ENCODE results near the gene FGD1. TPM values are rescaled to one million over a fixed set of nuclear protein-coding genes. Genes with fewer than 3 reads are reported as not detected.
"Not testable (repeated sequence)": the region's sequence is repeated elsewhere in the genome, so short reads cannot be mapped to it uniquely, and the experiment has no call there.

FGD1 gene
- polyA plus RNA-seq (2012; ENCODE audit: low read depth, missing spikeins): 0.44 TPM

GRCh38 chrX:54495814-54496516 is at the start of gene FGD1:
Gene FGD1, minus strand, starts transcription at chrX:54496234. Its CDS starts 802 bp downstream, at chrX:54495432.
- FAIRE-seq: no peak
- TF ChIP-seq POU2F2 (IDR thresholded peaks at IDR 0.05; ENCODE audit: low read depth, low read length) (no peak), TAF1 (IDR thresholded peaks at IDR 0.05; ENCODE audit: low read depth, low read length) (no peak), SPI1 (IDR thresholded peaks at IDR 0.05; ENCODE audit: low read depth, low read length) (no peak), POLR2A (IDR thresholded peaks at IDR 0.05; ENCODE audit: low read depth, low read length) (no peak), PAX5 (IDR thresholded peaks at IDR 0.05; ENCODE audit: insufficient read depth, low read length, severe bottlenecking) (no peak), POLR2AphosphoS5 (IDR thresholded peaks at IDR 0.05; ENCODE audit: low read depth, low read length) (no peak)
- peak; percentile 27 for DNase-seq (ENCODE audit: insufficient read length, low spot score)

GRCh38 chrX:54542239-54542638 is 46.2 kb upstream of the FGD1 start:
- FAIRE-seq: not testable (repeated sequence)

GRCh38 chrX:54540289-54540688 is 44.3 kb upstream of the FGD1 start:
- FAIRE-seq: no peak
- DNase-seq (ENCODE audit: insufficient read length, low spot score): no peak
- TF ChIP-seq PAX5 (IDR thresholded peaks at IDR 0.05; ENCODE audit: insufficient read depth, low read length, severe bottlenecking): no peak
- no peak for TF ChIP-seq TAF1 (IDR thresholded peaks at IDR 0.05; ENCODE audit: low read depth, low read length)
- TF ChIP-seq POU2F2 (IDR thresholded peaks at IDR 0.05; ENCODE audit: low read depth, low read length): no peak
- no peak for TF ChIP-seq POLR2A (IDR thresholded peaks at IDR 0.05; ENCODE audit: low read depth, low read length)
- TF ChIP-seq POLR2AphosphoS5 (IDR thresholded peaks at IDR 0.05; ENCODE audit: low read depth, low read length): no peak
- no peak for TF ChIP-seq SPI1 (IDR thresholded peaks at IDR 0.05; ENCODE audit: low read depth, low read length)

More at GRCh38 chrX:54542239-54542638, 46.2 kb upstream of the FGD1 start:
- DNase-seq (ENCODE audit: insufficient read length, low spot score): not testable (repeated sequence)

GRCh38 chrX:54534271-54534670 is 38.2 kb upstream of the FGD1 start:
- TF ChIP-seq POU2F2 (IDR thresholded peaks at IDR 0.05; ENCODE audit: low read depth, low read length): no peak
- no peak for TF ChIP-seq POLR2AphosphoS5 (IDR thresholded peaks at IDR 0.05; ENCODE audit: low read depth, low read length)
- TF ChIP-seq POLR2A (IDR thresholded peaks at IDR 0.05; ENCODE audit: low read depth, low read length): no peak
- no peak for TF ChIP-seq TAF1 (IDR thresholded peaks at IDR 0.05; ENCODE audit: low read depth, low read length)
- no peak for TF ChIP-seq PAX5 (IDR thresholded peaks at IDR 0.05; ENCODE audit: insufficient read depth, low read length, severe bottlenecking)
- TF ChIP-seq SPI1 (IDR thresholded peaks at IDR 0.05; ENCODE audit: low read depth, low read length): no peak
- peak; percentile 50 for FAIRE-seq
- no peak for DNase-seq (ENCODE audit: insufficient read length, low spot score)

GRCh38 chrX:54530357-54530900 is 34.4 kb upstream of the FGD1 start:
- DNase-seq (ENCODE audit: insufficient read length, low spot score) (no peak), FAIRE-seq (no peak)
- peak; percentile 61; the same call in 1 of the 2 replicates for TF ChIP-seq POLR2A (IDR thresholded peaks at IDR 0.05; ENCODE audit: low read depth, low read length)
- no peak for TF ChIP-seq POLR2AphosphoS5 (IDR thresholded peaks at IDR 0.05; ENCODE audit: low read depth, low read length)
- no peak for TF ChIP-seq POU2F2 (IDR thresholded peaks at IDR 0.05; ENCODE audit: low read depth, low read length)

- DNase-seq (ENCODE audit: insufficient read length, low spot score) (peak; percentile 52), FAIRE-seq (peak; percentile 96)
- no peak; the same call in none of the 2 replicates for TF ChIP-seq POLR2A (IDR thresholded peaks at IDR 0.05; ENCODE audit: low read depth, low read length)
- TF ChIP-seq TAF1 (IDR thresholded peaks at IDR 0.05; ENCODE audit: low read depth, low read length): peak; percentile 83; the same call in 1 of the 2 replicates
- peak; percentile 79; the same call in 1 of the 2 replicates for TF ChIP-seq POLR2AphosphoS5 (IDR thresholded peaks at IDR 0.05; ENCODE audit: low read depth, low read length)
- TF ChIP-seq POU2F2 (IDR thresholded peaks at IDR 0.05; ENCODE audit: low read depth, low read length): no peak
- TF ChIP-seq SPI1 (IDR thresholded peaks at IDR 0.05; ENCODE audit: low read depth, low read length): no peak
- no peak for TF ChIP-seq PAX5 (IDR thresholded peaks at IDR 0.05; ENCODE audit: insufficient read depth, low read length, severe bottlenecking)
Measured at GRCh38 chrX:54529552-54530356, 33.7 kb upstream of the FGD1 start, which contains the start of gene GNL3L. Gene GNL3L, plus strand, starts transcription at chrX:54530219. Its CDS starts 2,348 bp downstream, at chrX:54532567.

GRCh38 chrX:54529151-54529550 is 33.1 kb upstream of the FGD1 start:
- no peak for TF ChIP-seq POLR2AphosphoS5 (IDR thresholded peaks at IDR 0.05; ENCODE audit: low read depth, low read length)
- TF ChIP-seq TAF1 (IDR thresholded peaks at IDR 0.05; ENCODE audit: low read depth, low read length): no peak
- no peak for TF ChIP-seq POU2F2 (IDR thresholded peaks at IDR 0.05; ENCODE audit: low read depth, low read length)
- no peak for TF ChIP-seq POLR2A (IDR thresholded peaks at IDR 0.05; ENCODE audit: low read depth, low read length)
- no peak for TF ChIP-seq PAX5 (IDR thresholded peaks at IDR 0.05; ENCODE audit: insufficient read depth, low read length, severe bottlenecking)
- TF ChIP-seq SPI1 (IDR thresholded peaks at IDR 0.05; ENCODE audit: low read depth, low read length): no peak
- DNase-seq (ENCODE audit: insufficient read length, low spot score): no peak
- peak; percentile 5 for FAIRE-seq

- DNase-seq (ENCODE audit: insufficient read length, low spot score) (no peak), FAIRE-seq (no peak)
- TF ChIP-seq POLR2A (IDR thresholded peaks at IDR 0.05; ENCODE audit: low read depth, low read length): no peak
- TF ChIP-seq POLR2AphosphoS5 (IDR thresholded peaks at IDR 0.05; ENCODE audit: low read depth, low read length): no peak
- TF ChIP-seq TAF1 (IDR thresholded peaks at IDR 0.05; ENCODE audit: low read depth, low read length): no peak
- no peak for TF ChIP-seq POU2F2 (IDR thresholded peaks at IDR 0.05; ENCODE audit: low read depth, low read length)
- TF ChIP-seq SPI1 (IDR thresholded peaks at IDR 0.05; ENCODE audit: low read depth, low read length): no peak
- TF ChIP-seq PAX5 (IDR thresholded peaks at IDR 0.05; ENCODE audit: insufficient read depth, low read length, severe bottlenecking): no peak
Measured at GRCh38 chrX:54509400-54509799, 13.4 kb upstream of the FGD1 start.

GRCh38 chrX:54496936-54497335 is 902 bp upstream of the FGD1 start:
- TF ChIP-seq POU2F2 (IDR thresholded peaks at IDR 0.05; ENCODE audit: low read depth, low read length): no peak
- no peak for TF ChIP-seq POLR2A (IDR thresholded peaks at IDR 0.05; ENCODE audit: low read depth, low read length)
- no peak for TF ChIP-seq PAX5 (IDR thresholded peaks at IDR 0.05; ENCODE audit: insufficient read depth, low read length, severe bottlenecking)
- TF ChIP-seq SPI1 (IDR thresholded peaks at IDR 0.05; ENCODE audit: low read depth, low read length): no peak
- TF ChIP-seq TAF1 (IDR thresholded peaks at IDR 0.05; ENCODE audit: low read depth, low read length): no peak
- TF ChIP-seq POLR2AphosphoS5 (IDR thresholded peaks at IDR 0.05; ENCODE audit: low read depth, low read length): no peak
- DNase-seq (ENCODE audit: insufficient read length, low spot score) (no peak), FAIRE-seq (no peak)

All from GM12891 (cell line).